Activated T-helper 1 cell treated with anti-CD3 and anti-CD28 coated beads, Interleukin-2, amount 50 U/mL, for 16 hours (primary cell): Measurements from ENCODE around the gene ONECUT1.

Experiments used
- DNase-seq, 2 donors: peaks; one replicate each; pipeline ENCODE4 v3.0.0-alpha.2; 2020; ENCODE audit warnings: low read depth in 1 of 2, low spot score in 1 of 2

ONECUT1 gene

GRCh38 chr15:52797625-52798501 lies 7.7 kb upstream of the ONECUT1 start:
- DNase-seq, result no peak

DNA sequence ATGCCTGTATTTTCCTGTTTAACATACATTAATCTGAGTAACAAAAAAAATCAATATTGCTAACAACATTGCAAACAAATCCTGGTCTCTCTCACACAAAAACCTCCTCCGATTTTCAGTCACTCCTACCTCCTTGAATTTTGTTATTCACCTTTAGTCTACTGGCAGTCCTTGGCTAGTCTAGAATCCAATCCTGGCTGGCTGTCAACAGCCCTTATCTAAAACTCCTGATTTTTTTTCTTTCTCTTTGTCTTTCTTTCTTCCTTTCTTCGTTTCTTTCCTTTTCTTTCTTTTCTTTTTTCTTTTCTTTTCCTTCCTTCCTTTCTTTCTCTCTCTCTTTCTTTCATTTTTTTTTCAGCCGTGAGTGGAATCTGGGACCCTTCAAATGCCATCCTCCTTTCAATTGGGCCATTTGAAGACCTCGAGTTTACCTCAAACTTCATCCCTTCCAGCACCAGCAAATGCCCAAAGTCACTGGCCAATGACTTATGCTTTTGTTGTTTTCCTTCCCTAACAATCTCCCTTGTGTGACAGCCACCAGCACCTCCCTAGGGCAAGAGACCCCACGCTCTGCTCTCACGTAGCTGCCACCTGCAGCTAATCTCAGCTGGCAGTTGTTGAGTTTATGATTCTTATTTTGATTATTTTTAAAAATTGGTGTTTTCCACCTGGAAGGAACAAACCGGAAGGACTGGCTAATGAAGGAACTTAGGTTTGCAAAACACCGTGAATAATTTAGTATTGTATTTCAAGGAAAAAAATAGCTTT lies 6.8 kb upstream of the ONECUT1 start:
- DNase-seq, result no peak

DNA sequence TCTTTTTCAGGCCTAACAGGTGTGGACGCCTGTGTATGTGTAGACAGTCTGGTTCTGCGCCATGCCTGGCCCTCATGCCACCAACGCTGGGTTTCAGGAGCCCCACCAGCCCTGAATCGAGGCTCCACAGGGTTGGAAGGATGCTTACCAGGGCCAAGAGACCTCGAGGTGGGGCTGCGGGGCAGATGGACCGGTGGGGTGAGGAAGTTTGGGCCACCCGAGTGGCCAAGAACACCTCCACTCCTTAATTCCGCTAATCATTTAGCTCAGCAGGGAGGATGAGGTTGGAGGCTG lies 6.0 kb upstream of the ONECUT1 start:
- DNase-seq, result no peak

GRCh38 chr15:52795464-52796227 lies 5.5 kb upstream of the ONECUT1 start:
- no peak for DNase-seq

DNA sequence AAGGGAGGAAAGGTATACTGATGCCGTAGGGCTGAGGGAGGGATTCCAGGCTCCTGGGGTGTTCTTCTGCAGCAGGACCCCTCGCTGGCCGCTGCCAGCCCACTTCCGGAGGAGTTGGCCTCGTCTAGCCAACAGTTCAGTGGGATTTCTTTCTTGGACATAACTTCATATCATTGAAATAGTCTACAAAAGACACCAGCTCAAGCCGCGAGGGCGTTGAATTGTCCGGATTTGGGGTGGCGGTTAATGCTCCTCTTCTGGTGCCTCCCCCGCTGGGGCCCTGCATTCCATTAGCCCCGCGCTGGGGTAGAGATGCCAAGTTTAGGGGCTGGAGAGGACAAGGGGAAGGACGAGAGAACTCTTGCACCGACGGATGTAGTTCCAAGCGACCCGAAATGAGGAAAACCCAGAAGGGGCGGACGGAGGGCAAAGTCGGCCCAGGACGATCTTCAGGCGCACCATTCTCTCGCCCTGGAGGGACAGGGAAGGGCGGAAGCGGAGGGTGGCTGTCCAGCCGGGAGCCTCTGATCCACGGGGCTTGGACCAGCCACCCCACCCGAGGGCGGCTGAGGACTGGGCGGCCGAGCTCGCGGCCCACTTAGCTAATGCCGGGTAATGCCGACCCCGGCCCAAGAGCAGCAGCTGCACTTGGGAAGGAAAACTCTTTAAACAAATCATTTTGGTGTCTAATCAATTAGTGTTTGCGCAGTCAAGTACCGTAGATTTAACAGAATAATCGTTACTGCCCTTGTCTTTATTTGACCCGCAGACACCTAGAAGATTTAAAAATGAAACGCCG lies 4.7 kb upstream of the ONECUT1 start:
- DNase-seq, result no peak

DNA sequence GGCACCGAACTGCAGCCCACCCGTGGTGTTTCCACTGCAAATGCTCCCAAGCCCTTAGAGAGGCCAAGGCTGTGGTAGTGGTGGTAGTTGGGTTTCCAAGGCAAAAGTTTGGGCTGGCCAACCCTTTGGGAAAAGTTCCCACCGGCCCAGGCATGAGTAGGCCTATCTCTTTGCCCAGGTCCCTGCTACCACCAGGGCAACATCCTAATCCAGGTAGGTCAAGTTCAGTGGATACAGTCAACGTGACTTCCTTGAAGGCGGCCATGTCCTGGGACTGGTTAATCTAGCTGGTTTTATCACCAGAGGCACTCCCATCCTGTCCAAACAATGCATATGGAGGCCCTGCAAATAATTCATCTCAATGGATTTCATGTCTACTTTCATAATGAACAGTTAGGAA lies 1.6 kb upstream of the ONECUT1 start:
- DNase-seq, result no peak

- DNase-seq, result no peak
Observed at GRCh38 chr15:52790941-52791751, 1.0 kb upstream of the ONECUT1 start.

GRCh38 chr15:52789601-52790168 lies 451 bp downstream of the ONECUT1 start:
- DNase-seq, result no peak

GRCh38 chr15:52789008-52789600 lies 1.0 kb downstream of the ONECUT1 start:
- no peak for DNase-seq

GRCh38 chr15:52788099-52788986 lies 1.8 kb downstream of the ONECUT1 start:
- DNase-seq, result no peak

- DNase-seq, result no peak
Observed at GRCh38 chr15:52787549-52788098, 2.5 kb downstream of the ONECUT1 start.

- DNase-seq, result no peak
Observed at GRCh38 chr15:52787123-52787503, 3.0 kb downstream of the ONECUT1 start.

DNA sequence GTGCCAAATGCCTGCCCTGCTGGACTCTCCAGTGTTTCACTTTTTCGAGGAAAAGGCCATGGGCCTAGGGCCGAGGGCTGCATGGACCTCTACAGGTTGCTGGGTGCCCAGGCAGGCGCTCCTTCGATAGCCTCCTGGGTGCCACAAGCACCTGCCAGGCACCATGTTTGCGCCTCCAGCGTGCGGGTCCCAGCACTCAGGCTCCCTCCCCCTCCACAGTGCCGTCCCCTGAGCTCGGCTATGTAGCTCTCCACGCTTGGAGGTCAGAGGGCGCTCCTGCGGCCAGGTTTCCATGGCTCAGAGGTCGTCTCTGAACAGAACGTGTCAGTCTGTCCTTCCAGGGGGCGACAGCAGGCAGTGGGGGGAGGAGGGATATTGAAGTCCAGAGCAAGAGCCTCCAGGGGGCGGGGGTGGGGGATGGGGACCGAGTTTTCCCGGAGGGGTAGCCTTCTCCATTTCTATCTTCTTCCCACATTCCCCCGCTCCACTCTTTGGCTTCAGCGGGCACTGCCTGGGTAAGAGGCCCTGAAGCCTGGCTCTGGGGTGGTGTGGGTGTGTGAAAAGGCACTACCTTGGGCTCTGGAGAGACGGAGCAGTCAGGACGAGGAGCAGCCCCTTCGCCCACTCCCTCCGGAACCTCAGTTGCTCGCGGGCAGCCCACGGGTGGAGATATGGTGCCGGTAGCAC lies 3.6 kb downstream of the ONECUT1 start:
- DNase-seq, result no peak

- DNase-seq, result no peak
Observed at GRCh38 chr15:52785672-52786406, 4.3 kb downstream of the ONECUT1 start.

GRCh38 chr15:52784799-52785671 lies 5.1 kb downstream of the ONECUT1 start:
- DNase-seq, result no peak
